GM23248 (cell line): ENCODE results near the gene MUS81. TPM values are rescaled to one million over a fixed set of nuclear protein-coding genes. Genes with fewer than 3 reads are reported as not detected.

ENCODE experiments used
- DNase-seq: peaks from one replicate; pipeline ENCODE4 v3.0.0-alpha.2; 2015
- H2AFZ ChIP-seq: fragments of 200-600 bp; sonication (generic); 2 replicates; pipeline ENCODE4 v1.6.1; 2016; ENCODE audit warnings: antibody characterized with exemption
- H3F3A ChIP-seq: fragments of 200-600 bp; sonication (generic); 2 replicates; pipeline ENCODE4 v1.6.1; 2016; ENCODE audit warnings: mild to moderate bottlenecking, antibody characterized with exemption, mixed run types; ENCODE audit not compliant: insufficient read depth
- H3K27ac ChIP-seq: fragments of 200-600 bp; sonication (generic); 2 replicates; pipeline ENCODE4 v1.5.1; 2016; ENCODE audit warnings: mild to moderate bottlenecking
- H3K27me3 ChIP-seq: fragments of 200-600 bp; sonication (generic); replicated peaks from 2 replicates; pipeline ENCODE4 v1.6.1; 2016; ENCODE audit warnings: mild to moderate bottlenecking; ENCODE audit not compliant: insufficient read depth
- H3K36me3 ChIP-seq: fragments of 200-600 bp; sonication (generic); 2 replicates; pipeline ENCODE4 v1.6.1; 2016; ENCODE audit warnings: low read depth, mild to moderate bottlenecking
- H3K4me1 ChIP-seq: fragments of 200-600 bp; sonication (generic); 2 replicates; pipeline ENCODE4 v1.6.1; 2016; ENCODE audit warnings: mild to moderate bottlenecking; ENCODE audit not compliant: insufficient read depth
- H3K4me2 ChIP-seq: fragments of 200-600 bp; sonication (generic); one replicate; pipeline ENCODE4 v1.6.1; 2016; ENCODE audit warnings: mild to moderate bottlenecking; ENCODE audit not compliant: unreplicated experiment
- H3K4me3 ChIP-seq: fragments of 200-600 bp; sonication (generic); 2 replicates; pipeline ENCODE4 v1.5.1; 2016; ENCODE audit warnings: mild to moderate bottlenecking
- H3K79me2 ChIP-seq: fragments of 200-600 bp; sonication (generic); 2 replicates; pipeline ENCODE4 v1.6.1; 2016; ENCODE audit warnings: mild to moderate bottlenecking; ENCODE audit not compliant: insufficient read depth
- H3K9ac ChIP-seq: fragments of 200-600 bp; sonication (generic); 2 replicates; pipeline ENCODE4 v1.6.1; 2016; ENCODE audit warnings: mild to moderate bottlenecking
- H3K9me2 ChIP-seq: fragments of 200-600 bp; sonication (generic); 2 replicates; pipeline ENCODE4 v1.6.1; 2016; ENCODE audit warnings: mixed run types, mild to moderate bottlenecking, moderate library complexity; ENCODE audit not compliant: insufficient read depth
- H3K9me3 ChIP-seq: fragments of 200-600 bp; sonication (generic); one replicate; pipeline ENCODE4 v1.6.1; 2017; ENCODE audit warnings: low read depth
- H4K20me1 ChIP-seq: fragments of 200-600 bp; sonication (generic); 2 replicates; pipeline ENCODE4 v1.6.0; 2016; ENCODE audit not compliant: insufficient read depth
- EZH2 ChIP-seq: fragments of 200-600 bp; sonication (generic); IDR thresholded peaks from 2 replicates; pipeline ENCODE4 v1.6.1; 2018; ENCODE audit warnings: antibody characterized with exemption, mild to moderate bottlenecking; ENCODE audit not compliant: insufficient read depth, poor library complexity, severe bottlenecking
- EZH2phosphoT487 ChIP-seq: fragments of 200-600 bp; sonication (generic); IDR thresholded peaks from 2 replicates; pipeline ENCODE4 v1.6.1; 2018; ENCODE audit warnings: antibody characterized with exemption, moderate library complexity, mild to moderate bottlenecking, low read depth; ENCODE audit not compliant: insufficient read depth
- WGBS, 2 experiments: methylation state at CpG; one replicate each; pipeline ENCODE4 v1.1.6; 2015 to 2017; ENCODE audit warnings: low lambda C conversion rate in 2 of 2, low coverage in 1 of 2; ENCODE audit errors: missing lambda C conversion rate in 2 of 2; 5-methylcytosine and 5-hydroxymethylcytosine counted together
- in situ Hi-C: fragments of 300-500 bp; cut with MboI; formaldehyde crosslinking; loops from 2 replicates; pipeline ENCODE4 v1.15.0; 2020
- polyA plus RNA-seq: library from polyadenylated mRNA; unstranded; fragments of >200 nt; fragmentation: Nextera tagmentation; extraction: Ambion mirVana; gene quantifications from 2 replicates; pipeline ENCODE4 v1.2.1, GENCODE V29; 2016
- total RNA-seq: library from RNA; depleted of rRNA; stranded (reverse); fragments of >200 nt; shearing (Covaris generic); gene quantifications from 2 replicates; pipeline ENCODE4 v1.2.3, GENCODE V29; 2014

Gene MUS81
- total and polyA plus RNA-seq, 2 experiments from 2014 or later, result 42.0 to 56.0 TPM

DNA sequence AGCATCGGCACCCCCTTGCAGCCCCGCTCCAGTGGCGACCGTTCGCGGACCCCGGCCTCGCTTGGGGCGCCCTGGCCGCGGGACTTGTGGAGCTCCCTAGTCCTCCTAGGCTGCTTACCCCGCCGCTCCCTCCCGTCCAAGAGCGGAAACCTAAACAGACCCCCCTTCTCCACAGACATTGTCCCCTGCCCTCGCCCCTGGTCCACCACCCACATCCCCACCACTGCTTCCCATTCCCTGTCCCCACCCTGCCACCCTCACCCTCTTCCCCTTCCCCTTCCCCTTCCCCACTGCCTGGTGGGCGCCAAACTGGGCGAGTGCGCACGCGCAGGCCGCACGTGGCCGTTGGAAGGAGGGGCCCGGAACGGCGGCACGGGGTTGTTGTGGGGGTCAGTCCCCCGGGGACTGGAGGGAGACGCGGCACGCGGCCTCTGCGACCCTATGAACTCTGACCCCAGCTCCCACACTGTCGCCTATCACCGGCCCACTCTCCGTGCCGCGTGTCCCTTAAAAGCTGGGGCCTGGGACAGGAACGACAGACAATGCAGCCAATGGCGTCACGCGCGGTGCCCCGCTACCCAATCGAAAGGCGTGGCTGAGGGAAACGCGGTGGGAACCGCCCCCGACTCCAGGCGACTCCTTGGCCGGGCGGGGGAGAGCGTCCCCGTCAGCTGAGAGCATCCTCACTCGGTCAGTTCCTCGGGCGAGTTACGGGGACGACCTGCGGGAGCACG is 26.8 kb upstream of the MUS81 start, which contains the start of gene SNX32:
TSS of gene SNX32 (plus strand) at position 667 of the 734 bp plus-strand sequence. CDS start 103 bp downstream, outside the sequence.
- Histone ChIP-seq H3K9me2 (no peaks in the 10 kb centered on the region), H3K36me3 (no peaks in the 10 kb centered on the region), H3K4me1 (0 out of 2 replicates have a peak, but pooled peaks cover 4% of the 10 kb centered on the region), H2AFZ (peak within 1 kb of the TSS; percentile 96), H3K9ac (peak within 1 kb of the TSS; percentile 67), H3K27ac (no peak within 1 kb of the TSS), H3K4me2 (peak within 1 kb of the TSS; percentile 90), H3K9me3 (no peaks in the 10 kb centered on the region), H3K27me3 (no peaks in the 10 kb centered on the region), H4K20me1 (no peaks in the 10 kb centered on the region), H3K79me2 (no peaks in the 10 kb centered on the region), H3K4me3 (peak within 1 kb of the TSS; percentile 73), H3F3A (peaks cover 23% of the 10 kb centered on the region)
- peak; percentile 97 for DNase-seq
- in situ Hi-C loops, result no loop called here
- WGBS, 2 experiments, result 3 to 6% methylated on average over 53 to 62 of the region's 63 CpGs
- no peak for TF ChIP-seq EZH2
- no peak for TF ChIP-seq EZH2phosphoT487

DNA sequence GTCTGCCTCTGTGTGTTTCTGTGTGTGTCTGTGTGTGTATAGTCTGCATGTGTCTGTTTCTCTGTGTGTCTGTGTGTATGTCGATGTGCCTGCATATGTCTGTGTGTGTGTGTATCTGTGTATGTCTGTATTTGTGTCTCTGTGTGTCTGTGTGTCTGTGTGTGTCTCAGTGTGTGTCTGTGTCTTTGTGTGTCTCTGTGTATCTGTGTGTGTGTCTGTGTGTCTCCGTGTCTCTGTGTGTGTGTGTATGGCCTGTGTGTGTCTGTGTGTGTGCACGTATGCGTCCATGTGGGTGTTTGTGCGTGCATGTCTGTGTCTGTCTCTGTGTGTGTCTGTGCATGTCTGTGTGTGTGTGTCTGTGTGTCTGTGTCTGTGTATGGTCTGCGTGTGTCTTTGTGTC is 26.0 kb upstream of the MUS81 start:
- Histone ChIP-seq H3K27ac (no peak overlapping the region), H2AFZ (peak overlapping the region; percentile 96), H3K27me3 (no peaks in the 10 kb centered on the region), H3K36me3 (no peaks in the 10 kb centered on the region), H3K9me3 (no peaks in the 10 kb centered on the region), H3K9ac (peak overlapping the region; percentile 67), H3K4me2 (peak overlapping the region; percentile 90), H4K20me1 (no peaks in the 10 kb centered on the region), H3K4me1 (0 out of 2 replicates have a peak, but pooled peaks cover 4% of the 10 kb centered on the region), H3K79me2 (no peaks in the 10 kb centered on the region), H3F3A (peaks cover 23% of the 10 kb centered on the region), H3K4me3 (peak overlapping the region; percentile 73), H3K9me2 (no peaks in the 10 kb centered on the region)
- in situ Hi-C loops, result no loop called here
- DNase-seq, result no peak
- 0 to 6% methylated on average over 6 of the region's 6 CpGs for WGBS, 2 experiments
- no peak for TF ChIP-seq EZH2phosphoT487
- TF ChIP-seq EZH2, result no peak

DNA sequence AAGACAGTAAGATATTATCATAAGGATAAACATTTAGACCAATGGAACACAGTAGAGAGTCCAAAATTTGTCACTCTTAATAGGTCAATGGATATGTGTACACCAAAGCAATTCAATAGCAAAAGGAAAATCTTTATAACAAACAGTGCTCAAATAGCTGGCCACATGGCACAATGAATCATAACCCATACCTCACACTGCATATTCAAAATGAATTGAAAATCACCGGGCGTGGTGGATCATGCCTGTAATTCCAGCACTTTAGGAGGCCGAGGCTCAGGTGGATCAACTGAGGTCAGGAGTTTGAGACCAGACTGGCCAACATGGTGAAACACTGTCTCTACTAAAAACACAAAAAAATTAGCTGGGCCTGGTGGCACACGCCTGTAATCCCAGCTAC is 18.1 kb upstream of the MUS81 start:
- Histone ChIP-seq H3K9ac (no peak overlapping the region), H3K27me3 (no peaks in the 10 kb centered on the region), H3K9me2 (no peaks in the 10 kb centered on the region), H3K9me3 (no peaks in the 10 kb centered on the region), H4K20me1 (no peaks in the 10 kb centered on the region), H3K79me2 (no peaks in the 10 kb centered on the region), H3K27ac (no peak overlapping the region), H2AFZ (no peak overlapping the region), H3K4me2 (no peak overlapping the region), H3F3A (peaks cover 5% of the 10 kb centered on the region; the same call in 1 of the 2 replicates), H3K4me3 (no peak overlapping the region), H3K36me3 (no peaks in the 10 kb centered on the region), H3K4me1 (no peaks in the 10 kb centered on the region)
- in situ Hi-C loops, result no loop called here
- DNase-seq, result no peak
- no peak for TF ChIP-seq EZH2phosphoT487
- no peak for TF ChIP-seq EZH2
- WGBS, 2 experiments, result 85 to 88% methylated on average over 3 to 4 of the region's 4 CpGs

DNA sequence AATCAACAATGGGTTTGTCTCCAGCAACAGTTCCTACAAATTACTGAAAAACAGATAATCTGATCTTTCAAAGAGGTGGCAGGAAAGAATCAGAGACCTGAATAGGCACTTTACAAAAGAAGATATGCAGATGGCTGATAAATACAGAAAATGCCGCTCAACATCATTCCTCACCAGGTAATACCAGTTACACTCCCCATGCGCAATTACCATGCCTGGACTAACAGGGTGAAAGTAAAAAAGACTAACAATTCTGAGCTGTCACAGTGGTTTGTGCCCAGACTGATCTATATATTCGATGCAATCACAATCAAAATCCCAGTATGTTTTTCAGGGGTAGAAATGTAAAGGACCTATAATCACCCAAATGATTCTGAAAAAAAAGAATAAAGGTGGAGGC is 16.4 kb upstream of the MUS81 start:
- Histone ChIP-seq H3F3A (no peaks in the 10 kb centered on the region), H3K79me2 (no peaks in the 10 kb centered on the region), H3K4me2 (no peak overlapping the region), H3K27ac (no peak overlapping the region), H3K9me3 (no peaks in the 10 kb centered on the region), H3K4me3 (no peak overlapping the region), H3K27me3 (no peaks in the 10 kb centered on the region), H3K36me3 (no peaks in the 10 kb centered on the region), H3K4me1 (no peaks in the 10 kb centered on the region), H2AFZ (no peak overlapping the region), H4K20me1 (no peaks in the 10 kb centered on the region), H3K9ac (no peak overlapping the region), H3K9me2 (no peaks in the 10 kb centered on the region)
- no peak for DNase-seq
- in situ Hi-C loops, result no loop called here
- TF ChIP-seq EZH2phosphoT487, result no peak
- no peak for TF ChIP-seq EZH2
- 89 to 90% methylated on average over 3 of the region's 3 CpGs for WGBS, 2 experiments
